Hepatocyte (in vitro differentiated cells): ENCODE data around the gene TUBA4B. TPM values are rescaled to one million over a fixed set of nuclear protein-coding genes. Genes with fewer than 3 reads are reported as not detected.

Experiments
- DNase-seq: peaks from one replicate; pipeline ENCODE4 v3.0.0-alpha.2; 2016; ENCODE audit warnings: low spot score
- H2AFZ ChIP-seq: fragments of 200-600 bp; sonication (generic); 2 replicates; pipeline ENCODE4 v1.6.0; 2016; ENCODE audit warnings: antibody characterized with exemption, mild to moderate bottlenecking
- H3K27ac ChIP-seq: fragments of 200-600 bp; sonication (generic); 2 replicates; pipeline ENCODE4 v1.5.1; 2016; ENCODE audit warnings: mild to moderate bottlenecking
- H3K27me3 ChIP-seq: fragments of 200-600 bp; sonication (generic); 2 replicates; pipeline ENCODE4 v1.6.1; 2016
- H3K36me3 ChIP-seq: fragments of 200-600 bp; sonication (generic); replicated peaks from 2 replicates; pipeline ENCODE4 v1.5.1; 2016; ENCODE audit warnings: low read depth; ENCODE audit not compliant: insufficient read depth
- H3K4me1 ChIP-seq: fragments of 200-600 bp; sonication (generic); 2 replicates; pipeline ENCODE4 v1.5.1; 2016; ENCODE audit warnings: mild to moderate bottlenecking, moderate library complexity; ENCODE audit not compliant: insufficient read depth
- H3K4me2 ChIP-seq: fragments of 200-600 bp; sonication (generic); 2 replicates; pipeline ENCODE4 v1.6.0; 2016
- H3K4me3 ChIP-seq: fragments of 200-600 bp; sonication (generic); 2 replicates; pipeline ENCODE4 v1.5.1; 2016; ENCODE audit warnings: mild to moderate bottlenecking
- H3K79me2 ChIP-seq: fragments of 200-600 bp; sonication (generic); 2 replicates; pipeline ENCODE4 v1.6.0; 2017; ENCODE audit warnings: mild to moderate bottlenecking
- H3K9me2 ChIP-seq: fragments of 200-600 bp; sonication (generic); replicated peaks from 2 replicates; pipeline ENCODE4 v1.6.0; 2017; ENCODE audit warnings: mild to moderate bottlenecking; ENCODE audit not compliant: insufficient read depth
- H3K9me3 ChIP-seq: fragments of 200-600 bp; sonication (generic); 2 replicates; pipeline ENCODE4 v1.5.1; 2016; ENCODE audit warnings: low read depth, mild to moderate bottlenecking
- H4K20me1 ChIP-seq: fragments of 200-600 bp; sonication (generic); 2 replicates; pipeline ENCODE4 v1.6.0; 2016; ENCODE audit warnings: mild to moderate bottlenecking; ENCODE audit not compliant: insufficient read depth, poor library complexity, severe bottlenecking
- EZH2 ChIP-seq: fragments of 200-600 bp; sonication (generic); IDR thresholded peaks from 2 replicates; pipeline ENCODE4 v1.6.1; 2016; ENCODE audit warnings: antibody characterized with exemption, mild to moderate bottlenecking, borderline replicate concordance
- EZH2phosphoT487 ChIP-seq: fragments of 200-600 bp; sonication (generic); IDR thresholded peaks from one replicate; pipeline ENCODE4 v1.6.1; 2018; ENCODE audit warnings: antibody characterized with exemption, mild to moderate bottlenecking, low read depth, moderate library complexity; ENCODE audit not compliant: unreplicated experiment, severe bottlenecking
- whole genome bisulfite sequencing: methylation state at CpG from one replicate; pipeline ENCODE4 v1.1.6; 2016; ENCODE audit warnings: low lambda C conversion rate; ENCODE audit errors: missing lambda C conversion rate; 5-methylcytosine and 5-hydroxymethylcytosine counted together
- polyA plus RNA-seq: library from polyadenylated mRNA; unstranded; fragments of >200 nt; fragmentation: Nextera tagmentation; extraction: Ambion mirVana; gene quantifications from 2 replicates; pipeline ENCODE4 v1.2.1, GENCODE V29; 2016
- total RNA-seq: library from RNA; depleted of rRNA; stranded (reverse); fragments of >200 nt; gene quantifications from 2 replicates; pipeline ENCODE4 v1.2.3, GENCODE V29; 2014
- TF ChIP-seq, protein P1 (sequence below): fragments of 200-600 bp; sonication (generic); IDR thresholded peaks from 2 replicates; pipeline ENCODE4 v1.5.1; 2016; ENCODE audit warnings: antibody characterized with exemption, mild to moderate bottlenecking; ENCODE audit not compliant: poor library complexity

The TUBA4B gene
- total RNA-seq (0.13 TPM in 1 of 2 replicates, not detected in the other), polyA plus RNA-seq (not detected in 2 replicates)

DNA sequence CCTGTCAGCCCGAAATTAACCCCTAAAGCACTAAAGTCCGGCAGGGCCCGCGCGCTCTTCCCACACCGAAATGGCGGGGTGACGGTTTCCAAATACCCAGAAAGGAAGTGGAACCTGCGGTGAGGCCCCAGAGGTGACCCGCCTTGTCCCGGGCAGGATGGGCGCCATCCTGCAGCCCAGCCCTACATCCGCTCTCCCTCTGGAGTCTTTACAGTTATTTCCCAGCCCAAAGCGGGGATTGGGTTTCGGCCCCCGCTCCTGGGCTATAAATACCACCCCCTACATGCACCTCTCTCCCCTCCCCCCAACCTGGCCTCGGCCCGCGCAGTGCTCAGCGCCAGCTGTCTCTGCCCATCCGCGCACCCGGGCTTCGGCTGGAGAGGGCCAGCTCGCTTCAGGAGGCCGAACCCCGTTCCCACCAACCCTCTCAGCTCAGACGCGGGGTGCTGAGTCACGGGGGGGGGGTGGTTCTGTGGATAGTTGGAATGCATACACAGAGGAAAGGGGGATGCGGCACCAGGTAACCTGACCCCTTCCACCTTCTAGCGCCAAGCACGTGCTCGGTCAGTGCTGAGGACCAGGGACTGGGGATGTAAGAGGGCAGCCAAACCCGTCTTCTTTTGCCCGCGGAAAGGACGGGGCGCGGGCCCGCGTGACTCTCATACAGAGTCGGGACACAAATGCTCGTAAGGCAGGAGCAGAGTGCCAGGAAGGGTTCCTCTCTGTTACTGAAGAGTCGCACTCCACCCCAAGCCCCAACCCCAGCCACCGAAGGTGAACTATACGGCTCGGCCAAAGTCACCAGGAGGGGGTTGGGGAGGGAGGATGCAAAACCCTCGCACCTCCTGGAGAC lies at the start of gene TUBA4B:
Gene TUBA4B, plus strand, starts transcription at position 344 of the 853 bp plus-strand sequence. Its CDS starts 165 bp downstream, at position 509.
- Histone ChIP-seq H2AFZ (peak within 1 kb of the TSS; percentile 57), H3K9me2 (no peaks in the 10 kb centered on the region), H3K79me2 (no peaks in the 10 kb centered on the region), H3K4me3 (peak within 1 kb of the TSS; percentile 37), H3K36me3 (no peaks in the 10 kb centered on the region), H3K9me3 (no peaks in the 10 kb centered on the region), H3K27me3 (peaks cover 45% of the 10 kb centered on the region), H3K27ac (no peak within 1 kb of the TSS), H4K20me1 (no peaks in the 10 kb centered on the region), H3K4me2 (peak within 1 kb of the TSS; percentile 98), H3K4me1 (peaks cover 49% of the 10 kb centered on the region)
- WGBS = 3% methylated on average over 44 of the region's 49 CpGs
- peak; percentile 29 for DNase-seq
- TF ChIP-seq, protein P1, sequence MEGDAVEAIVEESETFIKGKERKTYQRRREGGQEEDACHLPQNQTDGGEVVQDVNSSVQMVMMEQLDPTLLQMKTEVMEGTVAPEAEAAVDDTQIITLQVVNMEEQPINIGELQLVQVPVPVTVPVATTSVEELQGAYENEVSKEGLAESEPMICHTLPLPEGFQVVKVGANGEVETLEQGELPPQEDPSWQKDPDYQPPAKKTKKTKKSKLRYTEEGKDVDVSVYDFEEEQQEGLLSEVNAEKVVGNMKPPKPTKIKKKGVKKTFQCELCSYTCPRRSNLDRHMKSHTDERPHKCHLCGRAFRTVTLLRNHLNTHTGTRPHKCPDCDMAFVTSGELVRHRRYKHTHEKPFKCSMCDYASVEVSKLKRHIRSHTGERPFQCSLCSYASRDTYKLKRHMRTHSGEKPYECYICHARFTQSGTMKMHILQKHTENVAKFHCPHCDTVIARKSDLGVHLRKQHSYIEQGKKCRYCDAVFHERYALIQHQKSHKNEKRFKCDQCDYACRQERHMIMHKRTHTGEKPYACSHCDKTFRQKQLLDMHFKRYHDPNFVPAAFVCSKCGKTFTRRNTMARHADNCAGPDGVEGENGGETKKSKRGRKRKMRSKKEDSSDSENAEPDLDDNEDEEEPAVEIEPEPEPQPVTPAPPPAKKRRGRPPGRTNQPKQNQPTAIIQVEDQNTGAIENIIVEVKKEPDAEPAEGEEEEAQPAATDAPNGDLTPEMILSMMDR = no peak
- TF ChIP-seq EZH2phosphoT487 = no peak
- TF ChIP-seq EZH2 = peak; percentile 93

DNA sequence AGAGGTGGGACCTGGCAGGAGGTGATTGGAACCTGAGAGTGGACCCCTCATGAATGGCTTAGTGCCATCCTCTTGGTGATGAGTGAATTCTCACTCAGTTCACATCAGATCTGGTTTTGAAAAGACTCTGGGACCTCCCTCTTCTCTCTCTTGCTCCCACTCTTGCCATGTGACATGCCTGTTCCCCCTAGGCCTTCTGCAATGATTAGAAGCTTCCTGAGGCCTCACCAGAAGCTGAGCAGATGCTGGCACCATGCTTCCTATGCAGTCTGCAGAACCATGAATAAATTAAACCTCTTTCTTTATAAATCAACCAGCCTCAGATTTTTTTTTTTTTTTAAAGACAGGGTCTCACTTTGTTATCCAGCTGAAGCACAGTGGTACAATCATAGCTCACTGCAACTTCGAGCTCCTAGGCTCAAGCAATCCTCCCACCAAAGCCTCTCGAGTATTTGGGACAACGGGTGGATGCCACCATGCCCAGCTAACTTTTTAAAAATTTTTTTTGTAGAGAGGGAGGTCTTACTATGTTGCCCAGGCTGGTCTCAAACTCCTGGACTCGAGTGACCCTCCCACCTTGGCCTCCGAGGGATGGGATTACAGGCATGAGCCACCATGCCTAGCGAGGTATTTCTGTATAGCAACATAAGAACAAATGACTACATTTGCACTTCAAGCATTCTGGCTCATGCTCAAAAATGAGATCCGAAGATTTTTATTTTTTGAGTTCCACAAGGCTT lies 48.4 kb upstream of the TUBA4B start:
- no peak overlapping the region for H3K27ac ChIP-seq
- H2AFZ ChIP-seq = no peak overlapping the region

DNA sequence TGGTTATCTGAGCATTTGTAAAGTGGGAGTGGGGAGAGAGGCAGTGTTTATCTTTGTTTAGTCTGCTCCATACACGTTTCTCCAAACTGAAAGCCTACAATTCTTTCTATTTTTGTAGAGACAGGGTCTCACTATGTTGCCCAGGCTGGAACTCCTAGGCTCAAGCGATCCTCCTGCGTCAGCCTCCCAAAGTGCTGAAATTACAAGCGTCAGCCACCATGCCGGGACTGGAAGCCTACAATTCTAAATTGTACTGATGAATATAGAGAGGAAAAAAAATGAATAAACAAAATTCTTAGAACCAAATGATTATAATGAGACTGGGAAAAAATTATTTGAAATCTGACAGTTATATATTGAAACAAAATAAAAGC lies 47.9 kb upstream of the TUBA4B start:
- DNase-seq = no peak
- no peaks in the 10 kb centered on the region for H3K27me3 ChIP-seq
- TF ChIP-seq, protein P1 = no peak
- TF ChIP-seq EZH2 (no peak), EZH2phosphoT487 (no peak)
- H3K4me2 ChIP-seq = no peak overlapping the region
- H3K27ac ChIP-seq = no peak overlapping the region
- no peaks in the 10 kb centered on the region for H3K36me3 ChIP-seq
- WGBS = 81% methylated on average over 5 of the region's 5 CpGs
- H3K9me2 ChIP-seq = no peaks in the 10 kb centered on the region
- peaks cover 6% of the 10 kb centered on the region for H3K79me2 ChIP-seq
- peaks cover 3% of the 10 kb centered on the region for H4K20me1 ChIP-seq
- no peak overlapping the region for H2AFZ ChIP-seq
- no peaks in the 10 kb centered on the region for H3K9me3 ChIP-seq
- no peak overlapping the region for H3K4me3 ChIP-seq
- H3K4me1 ChIP-seq = peaks cover 20% of the 10 kb centered on the region

More for the DNA sequence above, 48.4 kb upstream of the TUBA4B start:
- no peaks in the 10 kb centered on the region for H3K9me3 ChIP-seq
- TF ChIP-seq, protein P1 = no peak
- TF ChIP-seq EZH2 = no peak
- TF ChIP-seq EZH2phosphoT487 = no peak
- H3K9me2 ChIP-seq = no peaks in the 10 kb centered on the region
- peaks cover 3% of the 10 kb centered on the region for H4K20me1 ChIP-seq
- peaks cover 20% of the 10 kb centered on the region for H3K4me1 ChIP-seq
- H3K4me2 ChIP-seq = no peak overlapping the region
- no peak overlapping the region for H3K4me3 ChIP-seq
- no peaks in the 10 kb centered on the region for H3K27me3 ChIP-seq
- WGBS = 98% methylated on average over 7 of the region's 7 CpGs
- DNase-seq = no peak
- peaks cover 6% of the 10 kb centered on the region for H3K79me2 ChIP-seq
- no peaks in the 10 kb centered on the region for H3K36me3 ChIP-seq
